ENCODE results near the gene EXOC4.
"Not testable (repeated sequence)": the region's sequence is repeated elsewhere in the genome, so short reads cannot be mapped to it uniquely, and the experiment has no call there.

EXOC4 gene

DNA sequence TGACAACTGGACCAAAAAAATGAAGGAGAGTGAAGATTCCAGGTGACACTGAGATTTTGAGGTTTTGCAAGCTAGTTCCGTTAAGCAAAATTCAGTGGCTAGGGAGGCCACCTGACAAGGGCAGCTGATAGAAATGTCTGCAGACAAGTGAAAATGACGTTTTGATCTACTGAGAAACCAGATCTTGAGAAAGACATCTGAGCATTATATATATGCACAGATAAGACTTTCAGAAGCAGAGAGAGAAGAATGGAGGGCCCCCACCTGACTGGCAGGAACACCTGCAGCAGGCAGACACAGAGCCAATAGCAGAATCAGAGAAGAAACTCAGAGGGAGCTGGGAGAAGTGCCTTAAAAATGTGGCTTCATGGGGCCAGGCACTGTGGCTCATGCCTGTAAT is 798.1 kb downstream of the EXOC4 start:
- DNase-seq (ENCODE audit: low read depth in 1 of 2, low spot score in 1 of 2): no peak

DNA sequence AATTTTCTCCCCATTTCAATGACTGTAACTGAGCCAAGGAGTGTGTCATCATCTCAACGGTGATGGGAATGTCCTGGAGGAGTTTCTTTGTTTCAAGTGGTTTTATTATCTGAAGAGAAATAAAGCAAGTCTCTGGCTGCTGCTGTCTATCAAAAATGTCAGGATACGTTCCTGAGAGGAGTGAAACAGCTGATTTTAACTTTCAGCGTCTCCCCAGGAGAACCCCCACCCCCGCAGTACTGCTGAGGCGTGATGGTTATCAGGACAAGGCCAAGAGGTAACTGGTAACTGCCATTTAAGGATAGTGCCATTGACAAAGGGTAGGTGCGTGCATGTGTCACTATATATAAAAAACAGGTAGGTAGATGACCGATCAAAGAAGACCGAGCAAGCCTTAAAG is 803.9 kb downstream of the EXOC4 start:
- no peak for DNase-seq (ENCODE audit: low read depth in 1 of 2, low spot score in 1 of 2)

DNA sequence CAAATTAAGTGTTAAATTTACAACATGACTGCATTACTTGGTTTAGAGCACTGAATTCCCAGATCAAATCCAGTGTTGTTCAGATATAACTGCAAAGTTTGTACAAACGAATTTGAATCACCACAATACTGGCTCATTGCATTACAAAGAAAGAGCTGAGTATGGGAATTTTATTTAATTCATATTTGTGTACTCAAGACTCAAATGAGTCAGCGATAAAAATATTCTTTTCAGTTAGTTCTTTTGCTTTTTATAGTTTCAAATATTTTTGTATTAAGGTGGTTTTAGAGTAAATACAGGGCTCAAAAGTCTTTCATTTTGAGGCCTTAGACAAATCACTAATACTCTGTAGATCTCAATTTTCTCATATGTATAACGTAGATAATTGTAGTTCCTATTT is 805.6 kb downstream of the EXOC4 start:
- no peak for DNase-seq (ENCODE audit: low read depth in 1 of 2, low spot score in 1 of 2)

GRCh38 chr7:134058980-134059379 is 806.1 kb downstream of the EXOC4 start:
- no peak for DNase-seq (ENCODE audit: low read depth in 1 of 2, low spot score in 1 of 2)

- no peak for DNase-seq (ENCODE audit: low read depth in 1 of 2, low spot score in 1 of 2)
Measured at GRCh38 chr7:134059921-134060320, 807.0 kb downstream of the EXOC4 start.

DNA sequence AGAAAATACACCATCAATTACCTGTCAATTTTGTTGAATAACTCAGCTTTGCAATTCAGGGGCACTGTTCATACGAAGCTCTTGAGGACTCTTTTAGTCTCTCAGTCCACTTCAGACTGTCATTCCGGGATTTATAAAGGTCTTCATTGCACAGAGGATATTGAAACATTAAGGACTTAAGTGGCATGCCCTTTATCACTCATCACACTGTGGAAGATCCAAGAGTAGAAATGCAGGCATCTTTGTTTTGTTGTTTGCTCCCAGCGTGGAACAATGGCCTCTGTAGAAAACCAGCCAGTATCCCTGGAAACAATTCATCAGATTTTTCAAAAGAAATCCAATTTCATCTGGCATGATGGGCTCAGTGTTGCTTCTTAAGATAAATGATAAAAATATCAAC is 808.0 kb downstream of the EXOC4 start:
- DNase-seq (ENCODE audit: low read depth in 1 of 2, low spot score in 1 of 2): no peak

- no peak for DNase-seq (ENCODE audit: low read depth in 1 of 2, low spot score in 1 of 2)
Measured at GRCh38 chr7:134062460-134062859, 809.6 kb downstream of the EXOC4 start.

- no peak for DNase-seq (ENCODE audit: low read depth in 1 of 2, low spot score in 1 of 2)
Measured at GRCh38 chr7:134065415-134065814, 812.5 kb downstream of the EXOC4 start.

- DNase-seq (ENCODE audit: low read depth in 1 of 2, low spot score in 1 of 2): no peak
Measured at GRCh38 chr7:134067164-134067563, 814.3 kb downstream of the EXOC4 start.

DNA sequence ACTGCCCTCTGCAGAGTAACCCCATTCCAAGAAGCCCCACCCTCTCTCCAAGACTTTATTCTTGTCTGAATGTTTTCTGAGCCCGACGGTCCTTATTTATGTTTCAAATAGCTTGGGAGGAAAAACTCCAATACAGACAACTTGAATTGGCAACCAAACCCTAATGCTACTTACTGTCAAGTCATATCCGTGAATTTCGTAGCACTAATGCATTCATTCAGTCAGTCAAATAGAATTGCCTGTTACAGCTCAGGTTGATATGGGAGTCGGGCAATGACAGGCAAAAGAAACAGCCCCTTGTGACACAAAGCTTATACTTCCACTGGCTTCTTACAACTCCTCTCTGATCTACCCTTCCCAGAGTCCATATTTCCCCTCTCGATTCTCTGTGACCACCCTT is 815.8 kb downstream of the EXOC4 start:
- no peak for DNase-seq (ENCODE audit: low read depth in 1 of 2, low spot score in 1 of 2)

GRCh38 chr7:134069187-134069586 is 816.3 kb downstream of the EXOC4 start:
- no peak for DNase-seq (ENCODE audit: low read depth in 1 of 2, low spot score in 1 of 2)

GRCh38 chr7:134070673-134071072 is 817.8 kb downstream of the EXOC4 start:
- DNase-seq (ENCODE audit: low read depth in 1 of 2, low spot score in 1 of 2): no peak

GRCh38 chr7:134071355-134072331 is 818.8 kb downstream of the EXOC4 start:
- DNase-seq (ENCODE audit: low read depth in 1 of 2, low spot score in 1 of 2): no peak

GRCh38 chr7:134073276-134073675 is 820.4 kb downstream of the EXOC4 start:
- DNase-seq (ENCODE audit: low read depth in 1 of 2, low spot score in 1 of 2): no peak

DNA sequence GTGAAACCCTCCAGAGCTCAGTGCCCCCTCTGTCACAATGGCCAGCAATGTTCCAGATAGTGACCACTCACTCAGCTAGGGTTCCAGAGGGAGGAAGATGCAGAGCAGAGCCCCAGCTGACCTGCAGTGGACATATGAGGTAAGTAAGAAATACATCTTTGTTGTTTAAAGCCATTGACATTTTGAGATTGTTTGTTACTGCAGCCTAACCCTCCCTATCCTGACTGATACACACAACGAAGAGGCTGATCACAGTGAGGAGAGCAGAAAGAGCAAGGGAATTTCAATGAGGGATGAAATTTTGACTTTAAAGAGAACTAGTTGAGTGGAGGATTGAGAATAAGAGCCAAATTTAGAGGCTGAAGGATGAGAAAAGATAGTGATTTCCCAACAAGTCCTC is 822.9 kb downstream of the EXOC4 start:
- DNase-seq (ENCODE audit: low read depth in 1 of 2, low spot score in 1 of 2): no peak

GRCh38 chr7:134077560-134077959 is 824.7 kb downstream of the EXOC4 start:
- DNase-seq (ENCODE audit: low read depth in 1 of 2, low spot score in 1 of 2): not testable (repeated sequence)

- DNase-seq (ENCODE audit: low read depth in 1 of 2, low spot score in 1 of 2): no peak
Measured at GRCh38 chr7:134078991-134079390, 826.1 kb downstream of the EXOC4 start.

DNA sequence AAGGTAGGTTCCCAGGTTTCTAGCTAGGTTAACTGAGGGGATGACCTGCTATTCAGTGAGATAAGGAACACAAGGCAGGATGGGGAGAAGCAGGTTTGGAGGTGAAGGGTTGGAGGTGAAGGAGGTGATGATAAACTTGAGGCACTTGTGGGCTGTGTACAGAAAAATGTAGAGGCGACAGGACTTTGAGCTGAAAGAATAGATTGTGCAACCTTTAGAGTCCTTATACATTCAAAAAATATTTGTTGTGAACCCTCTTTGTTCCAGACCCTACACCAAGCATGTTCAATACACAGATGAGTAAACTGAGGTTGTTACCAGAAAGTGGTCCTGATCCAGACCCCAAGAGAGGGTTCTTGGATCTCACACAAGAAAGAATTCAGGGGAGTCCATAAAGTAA is 828.8 kb downstream of the EXOC4 start:
- no peak for DNase-seq (ENCODE audit: low read depth in 1 of 2, low spot score in 1 of 2)

- no peak for DNase-seq (ENCODE audit: low read depth in 1 of 2, low spot score in 1 of 2)
Measured at GRCh38 chr7:134083766-134084487, 831.0 kb downstream of the EXOC4 start.

- DNase-seq (ENCODE audit: low read depth in 1 of 2, low spot score in 1 of 2): no peak
Measured at GRCh38 chr7:134084488-134085144, 831.7 kb downstream of the EXOC4 start.

GRCh38 chr7:134085311-134085710 is 832.4 kb downstream of the EXOC4 start:
- no peak for DNase-seq (ENCODE audit: low read depth in 1 of 2, low spot score in 1 of 2)

All from activated T-helper 1 cell treated with anti-CD3 and anti-CD28 coated beads, Interleukin-2, amount 50 U/mL, for 16 hours (primary cell).